Measurements from ENCODE around the gene OXSR1.

GRCh38 chr3:38267662-38268061 lies 102.3 kb downstream of the OXSR1 start:
- TF ChIP-seq CBFB (IDR thresholded peaks at IDR 0.05; ENCODE audit: low read depth) (no peak), TCF7 (IDR thresholded peaks at IDR 0.05; ENCODE audit: borderline replicate concordance) (no peak), CTCF (IDR thresholded peaks at IDR 0.05 in 2 of 3, conservative IDR thresholded peaks at IDR 0.05 in 1 of 3; ENCODE audit: control insufficient read depth in 2 of 3, extremely low read depth in 1 of 3, insufficient read depth in 1 of 3, low read depth in 3 of 3, low read length in 3 of 3) (no peak), SREBF2 (IDR thresholded peaks at IDR 0.05; ENCODE audit: low read length) (no peak), FOXK2 (IDR thresholded peaks at IDR 0.05) (no peak), RELA (IDR thresholded peaks at IDR 0.05; ENCODE audit: borderline replicate concordance, partially characterized antibody) (no peak), MXI1 (IDR thresholded peaks at IDR 0.05; ENCODE audit: low read depth, low read length) (no peak)

Measured in GM12878 (cell line).